ENCODE results near the gene PLEKHM3. TPM values are rescaled to one million over a fixed set of nuclear protein-coding genes. Genes with fewer than 3 reads are reported as not detected.

Gene PLEKHM3
- total RNA-seq, 2 experiments from 2014 or later = 11.3 to 11.6 TPM

GRCh38 chr2:207887500-207887899, 137.8 kb downstream of the PLEKHM3 start:
- DNase-seq = no peak
- intact Hi-C loops (cut with DNase I, micrococcal nuclease) = no loop called here
- Mint-ChIP-seq H3K4me3 (no peak overlapping the region), H3K36me3 (ENCODE audit: low read depth) (no peaks in the 10 kb centered on the region), H3K9me3 (no peaks in the 10 kb centered on the region), H3K27me3 (no peaks in the 10 kb centered on the region), H3K27ac (no peak overlapping the region), H3K4me1 (ENCODE audit: low read depth) (no peaks in the 10 kb centered on the region)
- H3K4me3 ChIP-seq (ENCODE audit: low read length) = no peak overlapping the region
- ChIA-PET CTCF (no interaction called here), POLR2A (no interaction called here)
- no peaks in the 10 kb centered on the region for H3K27me3 ChIP-seq (ENCODE audit: control insufficient read depth in 1 of 2, insufficient read depth in 2 of 2, low read length in 2 of 2)
- no peaks in the 10 kb centered on the region for H3K9me3 ChIP-seq (ENCODE audit: control insufficient read depth in 1 of 2, insufficient read depth in 1 of 2, low read length in 2 of 2)
- no peaks in the 10 kb centered on the region for H3K4me1 ChIP-seq (ENCODE audit: insufficient read depth, low read length)
- ATAC-seq (ENCODE audit: poor library complexity) = no peak
- TF ChIP-seq CTCF (IDR thresholded peaks at IDR 0.05) = no peak
- H3K27ac ChIP-seq (ENCODE audit: low read depth in 1 of 2, low read length in 2 of 2) = no peak overlapping the region
- no peaks in the 10 kb centered on the region for H3K36me3 ChIP-seq (ENCODE audit: insufficient read depth, low read length)

GRCh38 chr2:207885010-207885409, 140.3 kb downstream of the PLEKHM3 start:
- H3K27me3 ChIP-seq (ENCODE audit: control insufficient read depth in 1 of 2, insufficient read depth in 2 of 2, low read length in 2 of 2) = no peaks in the 10 kb centered on the region
- Mint-ChIP-seq H3K27me3 (no peaks in the 10 kb centered on the region), H3K4me1 (ENCODE audit: low read depth) (no peaks in the 10 kb centered on the region), H3K36me3 (ENCODE audit: low read depth) (no peaks in the 10 kb centered on the region), H3K4me3 (no peak overlapping the region), H3K27ac (no peak overlapping the region), H3K9me3 (no peaks in the 10 kb centered on the region)
- DNase-seq (no peak), ATAC-seq (ENCODE audit: poor library complexity) (no peak)
- ChIA-PET CTCF (interaction anchor here (1.3 kb wide), 1 partner anchor 12 kb away, joined by 3 read pairs; no protein-coding TSS in a partner anchor), POLR2A (no interaction called here)
- no peak for TF ChIP-seq CTCF (IDR thresholded peaks at IDR 0.05)
- no peaks in the 10 kb centered on the region for H3K4me1 ChIP-seq (ENCODE audit: insufficient read depth, low read length)
- H3K9me3 ChIP-seq (ENCODE audit: control insufficient read depth in 1 of 2, insufficient read depth in 1 of 2, low read length in 2 of 2) = no peaks in the 10 kb centered on the region
- H3K36me3 ChIP-seq (ENCODE audit: insufficient read depth, low read length) = no peaks in the 10 kb centered on the region
- intact Hi-C loops (cut with DNase I, micrococcal nuclease) = no loop called here
- no peak overlapping the region for H3K27ac ChIP-seq (ENCODE audit: low read depth in 1 of 2, low read length in 2 of 2)
- H3K4me3 ChIP-seq (ENCODE audit: low read length) = no peak overlapping the region

- no peak for TF ChIP-seq CTCF (IDR thresholded peaks at IDR 0.05)
- no peak for DNase-seq
- H3K27ac Mint-ChIP-seq = no peak overlapping the region
- H3K27ac ChIP-seq (ENCODE audit: low read depth in 1 of 2, low read length in 2 of 2) = no peak overlapping the region
- ChIA-PET POLR2A (no interaction called here), CTCF (no interaction called here)
- no peaks in the 10 kb centered on the region for H3K27me3 ChIP-seq (ENCODE audit: control insufficient read depth in 1 of 2, insufficient read depth in 2 of 2, low read length in 2 of 2)
- no peaks in the 10 kb centered on the region for H3K9me3 ChIP-seq (ENCODE audit: control insufficient read depth in 1 of 2, insufficient read depth in 1 of 2, low read length in 2 of 2)
- no peaks in the 10 kb centered on the region for H3K4me1 Mint-ChIP-seq (ENCODE audit: low read depth)
- H3K4me3 Mint-ChIP-seq = no peak overlapping the region
- H3K36me3 ChIP-seq (ENCODE audit: insufficient read depth, low read length) = no peaks in the 10 kb centered on the region
- H3K9me3 Mint-ChIP-seq = no peaks in the 10 kb centered on the region
- no peaks in the 10 kb centered on the region for H3K27me3 Mint-ChIP-seq
- H3K4me3 ChIP-seq (ENCODE audit: low read length) = no peak overlapping the region
- ATAC-seq (ENCODE audit: poor library complexity) = no peak
- no peaks in the 10 kb centered on the region for H3K36me3 Mint-ChIP-seq (ENCODE audit: low read depth)
- no peaks in the 10 kb centered on the region for H3K4me1 ChIP-seq (ENCODE audit: insufficient read depth, low read length)
- intact Hi-C loops (cut with DNase I, micrococcal nuclease) = no loop called here
Measured at GRCh38 chr2:207884127-207884526, 141.2 kb downstream of the PLEKHM3 start.

Measured in CD4-positive, alpha-beta T cell (primary cell).